WERI-Rb-1 (cell line): ENCODE measurements around the gene RMRP.

Experiments
- DNase-seq: peaks from one replicate; pipeline ENCODE4 v3.0.0-alpha.2; 2020
- H3K27ac ChIP-seq: fragments of 250-450 bp; sonication (Bioruptor Pico); 2 replicates; pipeline ENCODE4 v1.5.1; 2020; ENCODE audit warnings: mild to moderate bottlenecking, moderate library complexity
- H3K27me3 ChIP-seq: fragments of 250-450 bp; sonication (Bioruptor Pico); 2 replicates; pipeline ENCODE4 v1.5.1; 2021; ENCODE audit warnings: mild to moderate bottlenecking, low read depth, moderate library complexity; ENCODE audit not compliant: insufficient read depth, severe bottlenecking
- H3K36me3 ChIP-seq: fragments of 250-450 bp; sonication (Bioruptor Pico); 2 replicates; pipeline ENCODE4 v1.5.1; 2020; ENCODE audit warnings: mild to moderate bottlenecking, moderate library complexity
- H3K4me3 ChIP-seq: 2 replicates; pipeline ENCODE4 v1.5.1; 2011; ENCODE audit warnings: low read depth, mild to moderate bottlenecking, control low read depth, low read length
- H3K9me3 ChIP-seq: fragments of 250-450 bp; sonication (Bioruptor Pico); 2 replicates; pipeline ENCODE4 v1.5.1; 2021; ENCODE audit warnings: mild to moderate bottlenecking, moderate library complexity; ENCODE audit not compliant: severe bottlenecking
- TF ChIP-seq, protein P1 (sequence below): IDR thresholded peaks from 2 replicates; pipeline ENCODE4 v1.5.1; 2011; ENCODE audit warnings: low read depth, mild to moderate bottlenecking, control low read depth, inconsistent platforms, low read length

The RMRP gene

DNA sequence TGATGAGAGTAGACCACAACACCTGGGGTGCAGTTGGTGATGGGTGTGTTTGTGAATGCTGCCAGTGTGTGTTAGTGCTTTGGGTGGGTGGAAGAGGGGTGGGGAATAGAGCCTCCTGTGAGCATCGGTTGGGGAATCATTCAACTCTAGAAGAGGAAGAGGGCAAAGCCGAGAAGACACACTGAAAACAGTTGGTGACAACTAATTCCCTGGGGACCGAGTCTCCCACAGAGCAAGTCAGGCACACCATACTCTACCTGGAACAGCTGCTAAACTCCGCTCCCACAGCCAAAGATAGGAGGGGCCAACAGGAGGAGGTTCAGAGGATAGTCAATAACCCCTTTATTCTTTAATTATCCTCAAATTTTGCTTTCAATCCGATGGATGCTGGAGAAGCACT lies 8.7 kb upstream of the RMRP start:
- Histone ChIP-seq H3K27me3 (no peaks in the 10 kb centered on the region), H3K36me3 (peaks cover 15% of the 10 kb centered on the region), H3K9me3 (no peaks in the 10 kb centered on the region), H3K27ac (no peak overlapping the region), H3K4me3 (no peak overlapping the region)
- TF ChIP-seq, protein P1, sequence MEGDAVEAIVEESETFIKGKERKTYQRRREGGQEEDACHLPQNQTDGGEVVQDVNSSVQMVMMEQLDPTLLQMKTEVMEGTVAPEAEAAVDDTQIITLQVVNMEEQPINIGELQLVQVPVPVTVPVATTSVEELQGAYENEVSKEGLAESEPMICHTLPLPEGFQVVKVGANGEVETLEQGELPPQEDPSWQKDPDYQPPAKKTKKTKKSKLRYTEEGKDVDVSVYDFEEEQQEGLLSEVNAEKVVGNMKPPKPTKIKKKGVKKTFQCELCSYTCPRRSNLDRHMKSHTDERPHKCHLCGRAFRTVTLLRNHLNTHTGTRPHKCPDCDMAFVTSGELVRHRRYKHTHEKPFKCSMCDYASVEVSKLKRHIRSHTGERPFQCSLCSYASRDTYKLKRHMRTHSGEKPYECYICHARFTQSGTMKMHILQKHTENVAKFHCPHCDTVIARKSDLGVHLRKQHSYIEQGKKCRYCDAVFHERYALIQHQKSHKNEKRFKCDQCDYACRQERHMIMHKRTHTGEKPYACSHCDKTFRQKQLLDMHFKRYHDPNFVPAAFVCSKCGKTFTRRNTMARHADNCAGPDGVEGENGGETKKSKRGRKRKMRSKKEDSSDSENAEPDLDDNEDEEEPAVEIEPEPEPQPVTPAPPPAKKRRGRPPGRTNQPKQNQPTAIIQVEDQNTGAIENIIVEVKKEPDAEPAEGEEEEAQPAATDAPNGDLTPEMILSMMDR, result no peak
- DNase-seq, result no peak

GRCh38 chr9:35666045-35666444 lies 8.2 kb upstream of the RMRP start:
- Histone ChIP-seq H3K36me3 (peaks cover 16% of the 10 kb centered on the region), H3K27ac (no peak overlapping the region), H3K4me3 (no peak overlapping the region), H3K9me3 (no peaks in the 10 kb centered on the region), H3K27me3 (no peaks in the 10 kb centered on the region)
- TF ChIP-seq, protein P1, result no peak
- DNase-seq, result no peak

- TF ChIP-seq, protein P1, result no peak
- H3K4me3 ChIP-seq, result peak overlapping the region; percentile 67
- peak overlapping the region; percentile 94 for H3K27ac ChIP-seq
- DNase-seq, result no peak
- H3K9me3 ChIP-seq, result no peaks in the 10 kb centered on the region
- no peaks in the 10 kb centered on the region for H3K27me3 ChIP-seq
- H3K36me3 ChIP-seq, result peaks cover 22% of the 10 kb centered on the region
Measured at GRCh38 chr9:35665471-35665818, 7.6 kb upstream of the RMRP start.

GRCh38 chr9:35664531-35665470 lies 7.0 kb upstream of the RMRP start, which contains the start of gene ARHGEF39:
Gene ARHGEF39, minus strand, starts transcription at chr9:35665195. Its CDS starts 26 bp downstream, at chr9:35665169.
- TF ChIP-seq, protein P1, result peak; percentile 60
- H3K27ac ChIP-seq, result peak within 1 kb of the TSS; percentile 94

DNA sequence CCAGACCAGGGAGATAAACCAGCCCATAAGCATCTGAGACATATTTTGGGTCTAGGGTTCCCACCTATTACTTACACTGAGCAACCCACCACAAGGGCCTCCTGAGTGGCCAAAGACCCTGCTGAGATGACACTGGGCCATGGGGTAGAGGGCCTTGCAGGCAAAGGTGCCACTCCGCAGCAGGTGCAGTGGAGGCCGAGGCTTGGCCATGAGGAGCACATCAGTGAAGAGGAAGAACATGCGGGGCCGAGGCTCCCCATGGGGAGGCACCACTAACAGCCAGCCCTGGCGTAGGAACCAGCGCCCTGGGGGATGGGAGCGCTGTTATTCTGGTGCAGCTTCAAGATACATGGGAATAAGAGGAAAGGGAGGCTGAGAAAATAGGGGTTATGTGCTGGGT lies 4.6 kb upstream of the RMRP start:
- Histone ChIP-seq H3K27me3 (no peaks in the 10 kb centered on the region), H3K4me3 (no peak overlapping the region), H3K36me3 (peaks cover 34% of the 10 kb centered on the region), H3K27ac (no peak overlapping the region), H3K9me3 (no peaks in the 10 kb centered on the region)
- TF ChIP-seq, protein P1, result no peak
- no peak for DNase-seq

More at GRCh38 chr9:35664531-35665470, 7.0 kb upstream of the RMRP start, which contains the start of gene ARHGEF39:
- H3K4me3 ChIP-seq, result peak within 1 kb of the TSS; percentile 67
- H3K27me3 ChIP-seq, result no peaks in the 10 kb centered on the region
- H3K9me3 ChIP-seq, result no peaks in the 10 kb centered on the region
- peak; percentile 89 for DNase-seq
- H3K36me3 ChIP-seq, result peaks cover 28% of the 10 kb centered on the region
